CD4-positive, alpha-beta T cell treated with Interleukin-17A for 4 hours (primary cell): ENCODE results near the gene JAG2.

ENCODE experiments used
- DNase-seq: peaks from one replicate; pipeline ENCODE4 v3.0.0-alpha.2; 2020; ENCODE audit warnings: mixed read lengths

Gene JAG2

DNA sequence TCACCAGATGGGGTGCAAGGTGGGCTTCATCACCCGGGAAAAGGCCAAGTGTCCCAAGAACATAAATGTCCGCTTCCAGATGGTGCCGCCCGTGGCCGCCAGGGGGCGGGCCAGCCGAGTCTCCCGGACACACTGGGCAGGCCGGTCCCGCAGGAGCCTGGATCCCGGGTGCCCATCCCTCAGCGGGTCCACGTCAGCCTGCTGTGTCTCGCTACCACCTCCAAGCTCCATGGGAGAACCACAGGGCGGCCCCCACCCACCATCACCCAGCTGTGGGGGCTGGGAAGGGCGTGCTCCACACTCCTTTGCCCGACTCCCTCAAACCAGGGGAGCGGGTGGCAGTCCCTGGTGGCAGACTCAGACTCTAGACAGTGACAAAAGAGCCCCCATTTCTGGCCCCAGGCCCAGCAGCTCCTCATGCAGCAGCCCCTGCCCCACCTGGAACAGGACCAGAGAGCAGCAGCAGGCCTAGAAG, 34.5 kb upstream of the JAG2 start:
- DNase-seq, result peak; percentile 78

DNA sequence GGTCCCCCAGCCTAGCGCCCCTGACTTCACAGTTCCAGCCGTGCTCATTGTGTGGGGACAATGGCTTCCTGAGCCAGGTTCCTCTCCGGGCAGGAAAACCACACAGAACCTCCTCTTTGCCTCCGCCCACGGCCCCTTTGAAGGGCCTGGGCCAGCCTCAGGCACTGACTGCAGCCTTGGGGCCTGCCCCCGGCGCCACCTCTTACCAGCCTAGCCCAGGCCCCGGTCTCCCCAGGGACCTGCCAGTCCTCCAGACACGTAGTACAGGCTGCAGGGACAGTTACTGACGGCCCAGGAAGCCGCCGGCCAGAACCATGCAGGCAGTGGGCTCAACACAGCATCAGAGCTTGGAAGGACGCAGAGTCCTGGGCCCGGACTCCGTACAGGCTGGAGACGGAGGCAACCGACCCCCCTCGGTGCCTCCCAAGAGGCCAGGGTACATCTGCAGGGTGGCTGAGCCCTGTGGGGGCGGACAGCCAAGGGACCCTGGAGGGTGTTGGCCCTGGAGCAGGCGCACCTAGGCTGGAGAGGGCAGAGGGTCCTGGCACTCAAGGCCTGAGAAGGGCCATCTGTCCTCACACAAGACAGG, 33.4 kb upstream of the JAG2 start:
- peak; percentile 51 for DNase-seq

DNA sequence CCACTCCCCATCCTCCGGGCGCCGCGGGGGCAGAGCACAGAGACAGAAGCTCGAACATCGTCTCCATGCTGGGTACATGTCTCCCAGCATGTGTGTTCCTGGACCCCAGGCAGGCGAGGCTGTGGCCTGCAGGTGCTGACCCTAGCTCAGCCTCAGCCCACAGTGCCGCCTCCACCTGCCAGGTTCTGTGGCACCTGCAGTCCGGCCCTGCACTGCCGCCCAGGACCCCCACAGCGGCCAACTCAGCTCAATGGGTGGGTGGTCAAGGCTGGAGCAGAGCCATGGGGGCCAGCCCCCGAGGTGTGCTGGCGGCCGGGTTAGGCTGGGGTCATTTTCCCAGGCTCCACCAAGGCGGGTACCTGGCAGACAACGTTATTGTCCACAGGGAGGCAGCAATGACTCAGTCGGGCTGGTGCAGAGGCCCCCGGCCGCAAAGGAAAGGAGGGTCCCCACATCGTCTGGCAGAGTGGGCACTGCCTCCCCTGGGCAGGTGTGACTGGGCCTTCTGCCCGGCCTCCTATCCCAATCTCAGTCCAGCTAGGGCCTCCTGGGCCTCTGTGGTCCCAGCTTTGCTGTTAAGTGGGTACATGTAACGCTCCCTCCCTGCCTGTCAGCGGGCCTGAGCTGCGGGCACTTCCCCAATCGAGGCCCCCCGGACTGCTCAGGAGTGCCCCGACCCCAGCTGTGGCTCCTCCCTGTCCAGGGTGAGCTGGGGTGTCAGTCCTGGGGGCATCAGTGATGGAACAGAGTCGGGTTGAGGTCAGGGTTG, 32.8 kb upstream of the JAG2 start:
- DNase-seq, result no peak

DNA sequence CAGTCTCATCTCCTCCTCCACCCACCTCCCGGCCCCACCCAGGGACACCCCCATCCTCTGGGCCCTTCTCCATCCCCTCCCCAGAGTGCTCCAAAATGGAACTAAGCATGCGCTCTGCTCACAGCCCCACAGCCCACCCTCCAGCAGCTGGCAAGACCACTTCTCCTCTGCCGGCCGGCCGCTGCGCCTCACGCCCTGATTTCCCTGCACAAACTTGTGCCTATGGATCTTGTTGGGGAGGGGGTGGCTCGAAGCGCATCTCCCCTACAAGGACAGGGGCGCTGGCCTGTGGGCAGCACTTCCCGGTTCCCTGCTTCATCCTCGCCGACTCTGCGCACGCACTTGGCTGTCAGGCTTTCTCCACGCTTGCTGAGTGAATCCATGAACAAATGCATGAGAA, 32.1 kb upstream of the JAG2 start:
- DNase-seq, result no peak

DNA sequence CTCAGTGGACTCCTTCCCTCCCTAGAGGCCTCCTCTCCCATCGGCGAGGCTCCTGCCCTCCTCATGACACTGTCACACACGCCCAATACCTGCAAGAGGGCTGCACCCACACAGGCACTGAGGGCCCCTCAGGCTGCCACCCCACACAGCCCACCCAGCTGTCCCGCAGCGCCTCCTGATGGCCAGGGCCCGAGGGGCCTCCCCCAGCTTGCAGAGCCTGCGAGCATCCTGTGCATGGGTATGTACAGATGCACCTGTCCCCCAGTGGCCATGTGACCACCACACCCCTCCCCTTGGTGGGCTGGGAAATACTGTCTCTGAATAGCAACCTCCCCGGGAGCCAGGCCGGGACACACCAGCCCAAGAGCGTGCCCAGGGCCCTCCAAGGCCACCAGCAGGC, 31.5 kb upstream of the JAG2 start:
- DNase-seq, result no peak

DNA sequence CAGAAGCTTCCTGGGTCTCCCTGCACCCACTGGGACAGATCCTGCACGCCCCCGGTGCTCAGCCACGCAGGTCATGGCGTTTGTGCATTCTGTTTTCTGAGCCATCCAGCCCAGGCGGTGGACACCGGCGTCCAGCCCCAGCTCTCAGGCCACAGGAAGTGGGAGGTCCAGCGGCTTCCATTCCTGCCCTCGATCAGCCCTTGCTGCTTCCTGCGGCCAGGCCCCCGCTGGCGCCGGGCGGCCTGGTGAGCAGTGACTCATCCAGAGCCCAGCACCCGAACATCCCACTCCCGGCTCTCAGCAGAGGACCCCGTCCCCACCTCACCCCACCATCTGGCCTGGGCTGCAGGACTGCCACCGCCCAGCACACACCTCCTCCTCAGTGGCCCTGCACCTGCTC, 30.5 kb upstream of the JAG2 start:
- no peak for DNase-seq

DNA sequence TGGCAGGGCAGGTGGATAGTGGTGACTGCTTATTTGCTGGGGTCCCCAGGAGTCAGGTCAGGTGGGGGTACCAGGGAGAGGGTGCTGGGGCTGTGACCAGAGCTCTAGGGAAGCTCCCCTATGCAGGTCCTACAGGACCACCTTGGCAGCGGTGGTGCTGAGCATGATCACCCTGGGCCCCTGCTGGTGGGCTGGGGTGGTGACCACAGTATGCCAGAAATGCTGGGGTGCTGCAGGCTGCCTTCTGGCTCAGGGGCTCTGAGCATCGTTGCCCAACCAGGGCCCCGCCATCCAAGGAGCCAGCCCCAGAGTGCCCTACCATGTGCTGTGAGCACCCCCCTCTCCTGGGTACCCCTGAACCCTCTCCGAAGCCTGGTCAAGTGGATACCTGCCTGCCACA, 30.0 kb upstream of the JAG2 start:
- no peak for DNase-seq

DNA sequence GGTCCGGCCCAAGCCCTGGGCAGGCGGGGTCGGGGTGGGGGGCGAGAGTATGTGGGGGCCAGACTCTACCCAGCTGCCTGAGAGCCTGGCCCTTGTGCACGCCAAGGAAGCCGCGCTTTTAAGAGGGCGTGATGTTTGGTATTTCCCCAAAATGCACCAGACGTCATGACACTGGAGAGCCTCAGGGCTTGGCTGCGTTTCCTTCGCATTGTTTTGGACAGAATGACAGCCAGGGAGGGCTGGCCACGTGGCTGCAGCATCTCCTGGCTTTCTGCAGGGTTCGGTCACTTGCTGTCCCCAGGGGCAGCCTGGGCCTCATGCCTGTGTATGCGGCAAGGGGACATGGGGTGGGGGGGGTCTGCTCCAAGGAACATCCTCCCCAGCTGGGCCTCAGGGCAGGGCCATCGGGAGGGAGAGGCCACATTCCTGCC, 28.6 kb upstream of the JAG2 start:
- no peak for DNase-seq

DNA sequence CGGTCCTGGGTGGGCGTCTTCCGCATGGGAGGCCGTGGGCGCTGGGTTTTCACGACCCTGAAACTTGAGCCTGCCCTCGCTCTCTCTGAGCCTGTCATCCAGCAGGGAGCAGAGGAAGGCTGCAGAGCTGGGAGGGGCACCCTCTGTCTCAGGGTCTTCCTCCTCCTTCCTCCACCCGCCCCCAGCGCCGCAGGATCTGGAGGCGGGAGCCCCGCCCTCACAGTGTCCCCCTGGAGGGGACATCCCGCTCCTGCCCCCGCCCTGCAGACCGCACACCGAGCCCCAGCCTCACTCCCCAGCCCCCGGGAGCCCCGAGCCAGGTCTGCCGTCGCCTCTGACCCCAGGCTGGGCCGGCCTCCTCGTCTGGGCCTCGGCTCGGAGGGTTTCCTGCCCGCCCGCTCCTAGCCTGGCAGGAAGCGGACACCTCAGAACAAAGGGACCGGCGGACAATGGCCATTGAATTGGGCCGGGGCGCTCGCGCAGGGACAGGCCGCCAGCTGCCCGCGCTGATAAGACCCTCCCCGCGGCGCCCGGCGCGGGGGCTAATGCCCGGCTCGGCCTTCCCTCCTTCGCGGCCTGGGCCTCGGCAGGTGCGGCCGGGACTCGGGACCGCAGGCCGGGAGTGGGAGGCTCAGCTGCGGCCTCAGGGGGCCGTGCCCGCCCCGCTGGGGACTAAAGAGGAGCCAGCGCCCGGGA, 27.8 kb upstream of the JAG2 start:
- no peak for DNase-seq

DNA sequence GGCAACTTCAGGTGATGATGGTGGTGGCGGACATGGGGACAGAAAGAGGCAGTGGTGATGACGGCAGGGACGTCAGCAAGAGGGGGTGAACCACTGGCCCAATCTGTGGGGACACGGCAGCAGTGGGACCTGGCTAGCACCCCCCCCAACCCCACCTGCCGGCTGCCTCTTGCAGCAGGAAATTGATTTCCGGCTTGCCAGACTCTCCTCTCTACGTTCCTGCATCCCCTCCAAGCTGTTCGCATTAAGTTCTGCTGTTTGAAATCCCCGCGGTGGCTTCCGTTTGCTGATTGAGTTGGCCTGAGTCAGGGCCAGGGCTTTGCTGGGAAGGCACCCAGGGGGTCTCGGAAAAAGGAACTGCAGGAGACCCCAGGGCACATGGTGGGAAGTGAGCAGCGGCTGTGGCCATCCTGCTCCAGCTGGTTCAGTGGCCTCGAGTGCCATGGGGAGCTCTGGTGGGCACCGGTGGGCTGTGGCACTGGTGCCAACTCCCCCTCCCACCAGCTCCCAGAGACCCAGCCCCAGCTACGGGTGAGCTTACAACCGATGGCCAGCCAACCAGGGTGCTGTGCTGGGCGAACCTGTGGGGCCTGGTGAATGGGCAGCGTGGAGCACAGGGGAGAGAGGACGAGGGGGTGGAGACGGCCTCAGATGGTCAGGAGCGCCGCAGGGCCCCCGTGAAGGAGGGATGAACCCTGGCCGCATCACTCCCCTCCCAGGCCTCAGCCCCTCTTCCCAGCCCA, 27.1 kb upstream of the JAG2 start:
- DNase-seq, result peak; percentile 56

DNA sequence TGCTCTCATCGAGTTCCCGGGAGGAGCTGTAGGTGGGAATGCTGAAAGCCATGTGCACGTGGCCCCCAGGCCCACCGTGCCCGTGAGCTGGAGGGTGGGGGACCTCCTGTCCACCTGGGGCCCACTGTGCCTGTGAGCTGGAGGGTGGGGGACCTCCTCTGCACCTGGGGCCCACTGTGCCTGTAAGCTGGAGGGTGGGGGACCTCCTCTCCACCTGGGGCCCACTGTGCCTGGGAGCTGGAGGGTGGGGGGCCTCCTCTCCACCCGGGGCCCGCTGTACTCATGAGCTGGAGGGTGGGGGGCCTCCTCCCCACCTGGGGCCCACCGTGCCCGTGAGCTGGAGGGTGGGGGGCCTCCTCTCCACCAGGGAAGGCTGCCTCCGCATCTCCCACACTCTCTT, 26.5 kb upstream of the JAG2 start:
- no peak for DNase-seq

DNA sequence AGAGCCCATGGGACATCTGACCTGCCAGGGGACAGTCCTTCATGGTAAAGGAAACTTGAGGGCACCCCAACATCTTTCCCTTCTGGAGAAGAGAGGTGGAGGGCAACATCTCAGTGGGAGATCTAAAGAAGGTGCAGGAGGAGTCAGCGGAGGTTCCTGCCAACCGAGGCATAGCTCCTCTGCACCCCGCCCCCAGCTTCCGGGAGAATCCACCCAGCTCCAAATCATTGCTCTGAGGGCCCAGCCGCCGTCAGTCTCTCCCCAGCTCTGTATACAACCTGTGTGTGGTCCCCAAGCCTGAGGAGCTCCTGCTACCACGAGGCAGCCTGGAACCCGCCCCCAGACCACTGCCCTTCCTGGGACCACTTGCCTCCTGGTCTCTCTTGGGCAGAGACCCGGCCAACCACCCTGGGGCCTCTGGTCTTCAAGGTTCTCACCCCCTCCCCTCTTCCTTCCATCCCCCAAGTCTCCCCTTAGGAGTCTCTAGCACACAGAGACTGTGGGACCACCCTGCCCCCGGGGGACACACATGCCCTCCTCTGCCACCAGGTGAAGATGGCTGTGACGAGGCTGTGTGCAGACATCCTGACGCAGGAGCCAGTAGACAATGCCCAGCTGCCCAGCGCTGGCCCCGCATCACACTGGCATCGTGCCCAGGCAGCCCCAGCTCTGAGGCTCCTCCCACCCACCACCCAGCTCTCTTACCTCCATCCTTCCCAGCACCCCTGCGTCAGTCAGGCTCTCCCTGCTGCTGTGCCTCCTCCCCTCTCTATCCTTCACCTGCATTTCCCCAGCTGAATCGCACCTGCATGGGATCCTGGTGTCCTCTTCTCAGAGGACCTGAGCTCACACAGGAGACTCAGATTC, 25.6 kb upstream of the JAG2 start:
- peak; percentile 64 for DNase-seq

DNA sequence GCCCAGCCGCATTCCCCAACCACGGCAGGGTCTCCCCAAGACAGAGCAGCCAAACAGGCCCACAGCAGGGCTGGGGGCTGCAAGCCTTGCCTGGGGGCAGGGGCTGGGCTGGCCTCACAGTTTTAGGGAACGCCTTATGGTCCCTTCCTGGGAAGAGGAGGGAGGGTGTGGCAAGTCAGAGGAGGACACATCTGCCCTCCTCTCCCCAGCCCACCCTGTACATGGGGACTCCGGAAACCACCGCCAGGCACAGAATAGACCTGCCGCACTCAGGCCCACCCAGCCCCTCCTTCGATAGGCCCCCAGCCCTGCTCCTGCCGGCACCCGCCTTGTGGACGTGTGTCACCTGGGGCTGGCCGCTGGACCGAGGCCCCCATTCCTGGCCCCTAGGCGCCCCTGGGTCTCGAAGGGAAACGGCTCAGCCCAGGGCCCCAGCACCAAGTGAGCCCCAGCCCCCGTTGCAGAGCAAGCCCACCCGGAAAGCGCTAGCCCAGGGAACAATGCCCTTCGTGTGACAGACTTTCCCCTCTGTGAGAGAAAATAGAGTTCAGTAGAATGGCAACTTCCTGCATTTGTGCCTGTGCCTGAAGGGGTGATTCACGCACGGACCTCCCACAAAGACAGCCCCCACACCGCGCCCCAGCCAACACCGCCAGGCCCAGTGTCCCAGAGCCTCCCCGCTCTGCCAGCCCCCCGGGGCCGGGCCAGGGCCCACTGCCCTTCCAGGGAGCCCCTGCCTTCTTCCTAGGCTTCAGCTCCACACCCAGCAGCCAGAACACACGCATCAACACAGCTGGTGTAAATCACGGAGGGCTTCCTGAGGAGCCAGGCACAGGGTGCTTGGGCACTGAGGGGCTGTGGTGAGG, 24.5 kb upstream of the JAG2 start:
- DNase-seq, result peak; percentile 52

DNA sequence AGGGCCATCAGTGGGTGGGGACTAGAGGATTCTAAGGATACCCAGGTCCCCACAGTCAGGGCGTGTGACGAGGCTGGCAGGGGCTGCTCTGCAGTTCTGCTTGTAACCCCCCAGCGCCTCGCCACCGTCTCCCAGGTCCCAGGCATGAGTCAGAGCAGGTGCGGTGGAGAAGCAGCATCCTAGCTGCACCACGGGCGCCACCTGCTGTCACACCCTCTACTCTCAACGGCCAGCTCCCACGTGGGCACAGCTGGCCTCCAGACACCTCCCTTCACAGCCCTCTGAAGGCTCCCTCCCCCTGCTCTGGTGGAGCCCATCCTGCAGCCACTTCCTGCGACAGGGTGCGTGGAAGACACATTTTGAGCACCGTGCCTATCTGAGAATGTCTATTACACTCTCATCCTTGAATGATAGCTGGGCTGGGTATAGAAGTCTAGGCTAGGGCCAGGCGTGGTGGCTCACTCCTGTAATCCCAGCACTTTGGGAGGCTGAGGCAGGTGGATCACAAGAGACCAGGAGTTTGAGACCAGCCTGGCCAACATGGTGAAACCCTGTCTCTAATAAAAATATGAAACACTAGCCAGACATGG, 19.5 kb upstream of the JAG2 start:
- DNase-seq, result peak; percentile 47

DNA sequence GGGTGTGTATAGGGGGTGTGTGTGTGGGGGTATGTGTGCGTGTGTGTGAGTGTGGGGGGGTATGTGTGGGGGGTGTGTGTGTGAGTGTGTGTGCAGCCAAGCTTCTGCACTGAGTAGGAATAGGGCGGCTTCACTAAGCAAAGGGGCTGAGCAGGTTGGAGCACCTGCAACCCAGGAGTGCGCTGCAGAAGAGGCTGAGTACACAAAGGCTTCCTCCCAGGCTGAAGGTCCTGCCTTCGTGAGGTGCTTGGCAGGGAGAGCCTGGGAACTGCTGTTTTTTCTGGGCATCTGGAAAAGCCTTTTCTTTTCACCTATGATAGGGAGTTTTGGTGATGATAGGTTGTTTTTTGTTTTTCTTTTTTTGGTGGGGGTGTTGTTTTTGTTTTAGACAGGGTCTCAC, 18.5 kb upstream of the JAG2 start:
- DNase-seq, result no peak

DNA sequence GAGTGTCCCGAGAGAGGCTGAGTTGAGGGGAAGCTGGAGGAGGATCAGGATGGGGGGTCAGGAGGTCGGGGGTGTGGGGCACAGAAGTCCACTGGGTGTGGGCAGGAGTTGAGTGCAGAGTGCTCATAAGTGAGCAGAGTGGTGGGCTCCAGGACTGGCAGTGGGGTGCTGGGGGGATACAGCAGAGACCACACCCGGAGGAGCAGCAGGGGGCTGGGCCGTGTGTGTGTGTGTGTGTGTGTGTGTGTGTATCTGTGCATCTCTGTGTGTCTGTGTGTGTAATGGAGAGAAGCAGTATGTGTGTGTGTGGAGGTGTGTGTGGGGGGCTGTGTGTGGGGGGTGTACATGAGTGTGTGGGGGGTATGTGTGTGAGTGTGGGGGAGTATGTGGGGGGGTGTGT, 17.4 kb upstream of the JAG2 start:
- DNase-seq, result no peak

DNA sequence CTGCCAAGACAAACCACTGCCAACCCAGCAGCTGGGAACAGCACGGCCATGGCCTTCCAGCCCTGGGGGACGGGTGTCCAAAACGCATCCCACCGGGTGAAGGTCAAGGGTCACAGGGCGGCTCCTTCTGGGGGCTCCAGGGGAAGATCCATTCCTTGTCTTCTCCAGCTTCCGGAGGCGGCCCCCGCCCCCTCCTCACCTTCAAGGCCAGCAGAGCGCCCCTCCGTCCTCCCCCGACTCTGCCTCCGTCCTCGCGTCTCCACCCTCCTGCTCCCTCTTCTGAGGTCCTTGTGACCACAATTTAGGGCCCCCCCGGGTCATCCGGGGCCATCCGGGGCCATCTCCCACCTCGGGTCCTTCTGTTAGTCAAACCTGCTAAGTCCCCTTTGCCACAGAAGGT, 16.4 kb upstream of the JAG2 start:
- DNase-seq, result no peak

DNA sequence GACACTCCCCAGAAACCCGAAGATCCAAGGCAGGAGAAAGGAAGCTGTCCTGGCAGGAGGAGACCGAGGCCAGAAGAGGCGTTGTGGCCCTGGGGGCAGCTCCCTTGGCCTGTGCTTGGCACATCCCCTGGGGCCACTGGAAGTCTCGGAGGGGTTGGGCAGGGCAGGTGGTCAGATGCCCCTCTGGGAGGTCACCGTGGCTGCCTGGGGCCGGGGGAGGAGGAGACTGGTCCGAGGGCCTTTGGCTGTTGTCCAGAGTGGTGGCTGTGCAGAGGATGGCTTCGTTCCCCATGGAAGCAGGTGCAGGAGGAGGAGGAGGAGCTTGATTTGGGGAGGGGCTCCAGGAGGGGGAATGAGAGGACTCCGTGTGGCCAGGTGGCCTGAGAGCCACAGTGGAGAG, 15.9 kb upstream of the JAG2 start:
- no peak for DNase-seq

DNA sequence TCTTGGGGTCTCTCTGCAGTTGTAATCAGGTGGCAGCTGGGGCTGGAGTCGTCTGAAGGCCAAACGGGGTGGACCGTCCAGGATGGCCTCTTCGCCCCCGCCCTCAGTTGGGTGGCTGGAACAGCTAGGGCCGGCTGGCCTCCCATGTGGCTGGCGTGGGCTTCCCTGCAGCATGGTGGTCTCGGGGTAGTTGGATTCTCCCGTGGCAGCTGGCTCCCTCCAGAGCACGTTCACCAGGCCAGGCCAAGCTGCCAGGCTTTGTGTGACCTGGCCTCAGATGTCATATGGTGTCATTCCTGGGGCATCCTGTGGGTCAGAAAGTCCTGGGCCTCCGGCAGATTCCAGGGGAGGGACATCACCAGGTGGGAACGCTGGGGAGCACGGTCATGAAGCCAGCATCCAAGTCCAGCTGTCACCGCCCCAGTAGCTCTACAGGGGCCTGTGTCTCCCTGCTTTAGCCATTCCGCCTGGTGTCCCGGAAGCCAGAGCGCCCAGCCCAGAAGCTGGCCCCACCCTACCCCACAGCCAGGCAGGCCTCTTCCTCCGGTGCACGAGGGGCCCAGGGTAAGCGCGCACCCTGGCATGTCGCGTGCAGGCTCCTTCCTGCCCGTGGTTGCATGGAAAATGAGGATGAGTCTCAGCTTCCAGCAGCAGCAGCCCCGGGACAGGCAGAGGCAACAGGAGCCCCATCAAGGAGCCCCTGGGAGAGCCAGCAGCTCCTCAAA, 13.9 kb upstream of the JAG2 start:
- DNase-seq, result peak; percentile 42
